ENCODE measurements around the gene ITIH2.
"Not testable (repeated sequence)": the region's sequence is repeated elsewhere in the genome, so short reads cannot be mapped to it uniquely, and the experiment has no call there.

The ITIH2 gene
- long read RNA-seq: 0 reads

GRCh38 chr10:7703140-7703539, at the start of gene ITIH2:
TSS of gene ITIH2 (plus strand) at chr10:7703316. CDS start at chr10:7703435, 119 bp downstream.
- H3K27ac ChIP-seq (replicated peaks): no peak within 1 kb of the TSS
- no peak for DNase-seq (ENCODE audit: low read depth in 1 of 2, low spot score in 1 of 2)
- H3K27me3 ChIP-seq (ENCODE audit: insufficient read depth, poor library complexity, severe bottlenecking): no peaks in the 10 kb centered on the region
- H3K4me3 ChIP-seq (replicated peaks; ENCODE audit: insufficient read depth, low read length): no peak within 1 kb of the TSS
- no peak for TF ChIP-seq POLR2AphosphoS5 (IDR thresholded peaks at IDR 0.05; ENCODE audit: low read depth)
- no peak for TF ChIP-seq REST (IDR thresholded peaks at IDR 0.05; ENCODE audit: insufficient replicate concordance, low read depth)
- no peak for TF ChIP-seq GABPA (IDR thresholded peaks at IDR 0.05; ENCODE audit: low read depth)
- TF ChIP-seq CTCF (IDR thresholded peaks at IDR 0.05; ENCODE audit: insufficient read depth, low read length): no peak
- no peak for TF ChIP-seq SPI1 (IDR thresholded peaks at IDR 0.05; ENCODE audit: borderline replicate concordance, low read depth)

- not testable (repeated sequence) for H3K27ac ChIP-seq (replicated peaks); DNase-seq (ENCODE audit: low read depth in 1 of 2, low spot score in 1 of 2); H3K27me3 ChIP-seq (ENCODE audit: insufficient read depth, poor library complexity, severe bottlenecking); H3K4me3 ChIP-seq (replicated peaks; ENCODE audit: insufficient read depth, low read length)
Observed at GRCh38 chr10:7657079-7657478, 46.0 kb upstream of the ITIH2 start.

GRCh38 chr10:7657552-7657951, 45.6 kb upstream of the ITIH2 start:
- Histone ChIP-seq H3K27me3 (ENCODE audit: insufficient read depth, poor library complexity, severe bottlenecking) (no peaks in the 10 kb centered on the region), H3K4me3 (replicated peaks; ENCODE audit: insufficient read depth, low read length) (no peak overlapping the region), H3K27ac (replicated peaks) (no peak overlapping the region)
- DNase-seq (ENCODE audit: low read depth in 1 of 2, low spot score in 1 of 2): no peak
- TF ChIP-seq CTCF (IDR thresholded peaks at IDR 0.05; ENCODE audit: insufficient read depth, low read length) (no peak), REST (IDR thresholded peaks at IDR 0.05; ENCODE audit: insufficient replicate concordance, low read depth) (no peak), SPI1 (IDR thresholded peaks at IDR 0.05; ENCODE audit: borderline replicate concordance, low read depth) (no peak), GABPA (IDR thresholded peaks at IDR 0.05; ENCODE audit: low read depth) (no peak), POLR2AphosphoS5 (IDR thresholded peaks at IDR 0.05; ENCODE audit: low read depth) (no peak)

GRCh38 chr10:7659560-7659959, 43.6 kb upstream of the ITIH2 start:
- no peak overlapping the region for H3K4me3 ChIP-seq (replicated peaks; ENCODE audit: insufficient read depth, low read length)
- DNase-seq (ENCODE audit: low read depth in 1 of 2, low spot score in 1 of 2): no peak
- no peak for TF ChIP-seq POLR2AphosphoS5 (IDR thresholded peaks at IDR 0.05; ENCODE audit: low read depth)
- TF ChIP-seq GABPA (IDR thresholded peaks at IDR 0.05; ENCODE audit: low read depth): no peak
- no peak for TF ChIP-seq SPI1 (IDR thresholded peaks at IDR 0.05; ENCODE audit: borderline replicate concordance, low read depth)
- no peak for TF ChIP-seq REST (IDR thresholded peaks at IDR 0.05; ENCODE audit: insufficient replicate concordance, low read depth)
- TF ChIP-seq CTCF (IDR thresholded peaks at IDR 0.05; ENCODE audit: insufficient read depth, low read length): no peak

More at GRCh38 chr10:7659560-7659959, 43.6 kb upstream of the ITIH2 start:
- no peaks in the 10 kb centered on the region for H3K27me3 ChIP-seq (ENCODE audit: insufficient read depth, poor library complexity, severe bottlenecking)
- no peak overlapping the region for H3K27ac ChIP-seq (replicated peaks)
